Measurements from ENCODE around the gene MGA. TPM values are rescaled to one million over a fixed set of nuclear protein-coding genes. Genes with fewer than 3 reads are reported as not detected.
A peak's percentile ranks its signal among the peaks of the same experiment; 100 is the strongest.

MGA gene
- 10 to 100 TPM in 5 of 6 donors, 1 to 10 TPM in 1; 2.2 to 30.3 (median 16.9) TPM for polyA plus RNA-seq (ENCODE audit: low read depth in 6 of 6)

DNA sequence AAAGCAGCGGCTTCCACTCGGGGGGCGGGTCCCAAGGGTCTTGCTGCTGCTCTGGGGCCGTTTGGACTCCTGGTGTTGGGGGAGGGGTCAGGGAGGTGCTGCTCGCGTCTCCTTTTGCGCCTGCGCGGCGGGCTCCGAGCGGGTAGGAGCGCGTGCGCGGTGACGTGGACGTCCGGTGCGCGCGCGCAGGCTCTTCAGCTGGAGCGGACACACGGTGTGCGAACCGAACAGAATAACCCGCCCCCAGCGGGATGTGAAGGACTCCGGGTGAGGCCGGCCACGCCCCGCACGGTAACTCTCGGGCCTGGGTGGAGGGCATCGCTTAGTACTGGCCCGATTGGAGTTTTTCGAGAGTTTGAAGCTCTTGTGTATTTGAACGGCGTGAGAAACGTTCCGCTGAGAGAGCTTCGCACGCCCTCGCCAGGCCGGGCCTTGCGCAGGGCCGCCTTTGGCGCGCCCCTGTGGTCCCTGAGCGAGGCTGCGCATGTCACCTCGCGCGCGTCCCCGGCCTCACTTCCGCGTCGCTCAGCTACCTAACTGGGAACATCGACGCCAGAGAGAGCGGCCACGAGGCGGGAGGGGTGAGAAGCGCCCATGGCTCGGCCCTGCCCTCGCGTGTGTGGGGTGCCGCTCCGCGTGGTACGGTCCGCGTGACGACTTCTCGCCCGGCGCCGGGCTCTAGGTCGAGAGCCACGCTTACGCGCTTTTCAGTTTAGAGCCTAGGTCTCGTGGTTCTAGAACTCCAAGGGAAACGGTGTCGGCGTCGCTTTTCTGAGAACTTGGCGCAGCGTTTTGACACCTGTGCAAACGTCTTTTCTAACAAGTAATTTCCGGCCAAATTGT lies at the start of gene MGA:
Gene MGA (plus strand): TSS at position 171 of the 843 bp plus-strand sequence.
- ATAC-seq (ENCODE audit: low read depth in 2 of 2) (peak; percentile 75 to 78), DNase-seq (peak; percentile 93)
- H3K4me3 Mint-ChIP-seq, result peak within 1 kb of the TSS; percentile 87 to 98 (median 94)
- peak within 1 kb of the TSS; percentile 96 to 99 (median 98) for H3K27ac Mint-ChIP-seq
- no peaks in the 10 kb centered on the region for H3K27me3 Mint-ChIP-seq
- peaks cover 24 to 49% (median 41%) of the 10 kb centered on the region in 3 donors for H3K4me1 Mint-ChIP-seq
- no peaks in the 10 kb centered on the region for H3K36me3 Mint-ChIP-seq
- peaks cover 0 to 3% (median 0%) of the 10 kb centered on the region in 7 donors for H3K9me3 Mint-ChIP-seq

DNA sequence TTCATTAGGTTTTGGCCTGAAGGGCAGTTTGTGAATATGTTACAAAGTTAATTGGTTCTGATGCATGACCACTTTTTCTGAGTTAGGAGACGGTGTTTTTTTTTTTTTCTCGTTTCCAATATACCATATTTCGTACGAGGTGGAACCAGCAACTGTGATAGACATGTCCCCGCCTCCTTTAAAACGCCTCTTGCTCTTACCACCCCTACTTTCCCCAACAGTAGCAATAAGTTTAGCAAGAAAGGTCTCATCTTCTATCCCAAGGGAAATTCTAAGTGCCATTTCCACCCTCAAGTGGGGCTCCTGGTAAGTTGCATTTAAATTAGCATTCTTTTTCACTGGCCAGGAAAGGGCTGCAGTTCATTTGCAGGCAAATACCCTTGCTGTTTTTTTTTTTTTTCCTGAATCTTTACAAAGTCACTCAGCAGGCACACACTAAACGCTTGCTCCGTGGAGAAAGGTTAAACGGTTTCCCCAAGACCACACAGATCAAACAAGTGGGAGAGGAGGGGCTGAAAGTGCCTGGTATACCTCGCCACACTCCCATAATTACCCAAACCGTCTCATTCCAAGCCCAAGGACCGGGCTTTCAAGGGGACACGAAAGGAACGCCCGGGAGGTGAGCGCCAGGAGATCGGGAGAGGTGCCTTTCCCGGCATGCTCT lies 39.5 kb upstream of the MGA start:
- Mint-ChIP-seq H3K4me3 (peak overlapping the region; percentile 45 to 87 (median 80)), H3K9me3 (peaks cover 0 to 14% (median 4%) of the 10 kb centered on the region in 7 donors)

DNA sequence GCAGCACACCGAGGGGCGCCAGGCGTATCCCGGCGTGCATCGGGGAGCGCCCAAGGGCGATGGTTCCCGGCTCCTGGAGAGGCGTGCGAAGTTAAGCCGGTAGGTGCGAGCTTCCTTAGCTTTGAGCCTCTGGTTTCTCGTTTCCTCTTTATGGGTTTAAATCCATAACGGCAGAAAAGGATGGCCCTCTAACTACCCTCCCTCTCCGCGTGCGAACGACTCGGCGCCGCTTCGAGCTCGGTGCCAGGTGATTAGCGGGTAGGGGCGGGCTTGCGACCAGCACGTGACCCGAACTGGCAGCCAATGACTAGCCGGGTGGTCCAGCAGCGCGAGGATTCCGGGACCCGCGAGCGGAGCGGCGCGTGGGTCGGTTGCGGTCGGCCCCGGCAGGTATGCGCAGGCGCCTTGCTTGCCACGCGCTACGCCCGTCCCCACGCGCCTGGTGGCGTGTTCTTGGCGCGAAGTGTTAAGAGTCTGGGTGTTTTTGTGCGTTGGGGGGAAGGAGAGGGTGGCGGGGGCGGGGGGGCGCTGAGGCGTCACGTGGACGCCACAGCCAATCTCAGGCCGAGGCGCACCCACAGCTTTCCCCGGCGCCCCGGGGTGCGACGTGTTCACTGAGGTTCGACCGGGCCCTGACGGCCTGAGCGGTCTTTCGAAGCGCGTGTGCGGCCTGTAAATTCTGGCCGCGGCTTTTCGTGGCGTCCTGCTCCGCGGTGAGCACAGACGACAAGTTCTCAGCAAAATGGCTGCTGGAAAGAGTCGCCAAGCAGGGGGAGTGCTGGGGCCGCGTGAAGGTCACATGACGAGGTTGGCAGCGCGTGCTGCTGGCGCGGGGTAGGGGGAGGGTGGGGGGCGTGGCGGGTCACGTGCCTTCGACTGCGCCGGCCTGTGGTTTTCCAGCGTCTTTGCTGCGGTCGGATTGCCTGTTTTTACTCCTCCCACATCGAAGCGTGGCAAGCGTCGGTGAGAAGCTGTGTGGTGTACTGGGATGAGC lies 38.7 kb upstream of the MGA start:
- Mint-ChIP-seq H3K36me3 (no peaks in the 10 kb centered on the region), H3K27me3 (no peaks in the 10 kb centered on the region), H3K4me1 (peaks cover 0 to 16% (median 13%) of the 10 kb centered on the region in 3 donors), H3K27ac (peak overlapping the region in 5 of 6 donors; percentile 69 to 85 (median 75)), H3K9me3 (peaks cover 0 to 14% (median 4%) of the 10 kb centered on the region in 7 donors), H3K4me3 (peak overlapping the region; percentile 45 to 87 (median 80))
- ATAC-seq (ENCODE audit: low read depth in 2 of 2) (peak; percentile 84 to 85), DNase-seq (peak; percentile 67)

More for the DNA sequence above, 39.5 kb upstream of the MGA start:
- Mint-ChIP-seq H3K36me3 (no peaks in the 10 kb centered on the region), H3K27me3 (no peaks in the 10 kb centered on the region), H3K4me1 (peaks cover 0 to 16% (median 13%) of the 10 kb centered on the region in 3 donors), H3K27ac (peak overlapping the region in 3 of 6 donors; percentile 47 to 75 (median 70))
- ATAC-seq (ENCODE audit: low read depth in 2 of 2) (peak; percentile 2), DNase-seq (no peak)

DNA sequence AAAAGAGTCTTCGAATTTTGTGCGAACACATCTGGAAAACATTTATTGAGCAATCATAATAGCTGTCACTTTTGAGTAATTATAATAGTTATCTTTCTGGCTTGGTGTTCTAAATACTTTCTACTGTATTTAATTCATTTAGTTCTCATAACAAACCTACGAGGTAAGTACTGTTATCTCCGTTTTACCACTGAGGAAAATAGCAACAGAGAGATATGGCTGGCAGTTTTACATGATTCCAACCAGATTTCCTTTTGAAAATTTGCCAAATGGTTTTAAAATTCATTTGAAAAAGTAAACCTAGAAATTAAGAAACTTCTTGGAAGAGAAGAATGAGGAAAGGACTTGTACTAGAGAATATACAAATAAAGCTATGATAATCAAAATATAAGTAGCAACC lies 37.3 kb upstream of the MGA start:
- H3K4me3 Mint-ChIP-seq, result peak overlapping the region in 6 of 8 donors; percentile 12 to 70 (median 42)
- ATAC-seq (ENCODE audit: low read depth in 2 of 2) (no peak), DNase-seq (no peak)
- H3K4me1 Mint-ChIP-seq, result peaks cover 0 to 16% (median 13%) of the 10 kb centered on the region in 3 donors
- no peaks in the 10 kb centered on the region for H3K36me3 Mint-ChIP-seq
- H3K27ac Mint-ChIP-seq, result no peak overlapping the region
- no peaks in the 10 kb centered on the region for H3K27me3 Mint-ChIP-seq
- H3K9me3 Mint-ChIP-seq, result peaks cover 0 to 9% (median 4%) of the 10 kb centered on the region in 7 donors

DNA sequence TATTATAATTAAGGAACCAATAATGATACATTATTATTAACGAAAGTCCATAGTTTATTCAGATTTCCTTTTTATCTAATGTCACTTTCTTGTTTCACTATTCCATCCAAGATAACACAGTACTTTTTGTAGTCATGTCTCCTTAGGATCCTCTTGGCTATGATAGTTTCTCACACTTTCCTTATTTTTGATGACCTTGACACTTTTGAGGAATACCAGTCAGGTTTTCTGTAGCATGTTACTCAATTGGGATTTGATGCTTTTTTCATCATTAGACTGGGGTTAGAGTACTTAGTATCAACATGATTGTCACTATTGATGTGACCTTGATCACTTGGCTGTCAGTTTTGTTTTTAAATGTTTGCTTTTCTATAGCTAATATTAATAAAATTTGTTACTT lies 33.0 kb upstream of the MGA start:
- Mint-ChIP-seq H3K4me1 (peaks cover 4 to 11% (median 7%) of the 10 kb centered on the region in 3 donors), H3K4me3 (no peak overlapping the region), H3K36me3 (no peaks in the 10 kb centered on the region), H3K27ac (no peak overlapping the region), H3K27me3 (no peaks in the 10 kb centered on the region), H3K9me3 (no peaks in the 10 kb centered on the region)
- DNase-seq (no peak), ATAC-seq (ENCODE audit: low read depth in 2 of 2) (no peak)

DNA sequence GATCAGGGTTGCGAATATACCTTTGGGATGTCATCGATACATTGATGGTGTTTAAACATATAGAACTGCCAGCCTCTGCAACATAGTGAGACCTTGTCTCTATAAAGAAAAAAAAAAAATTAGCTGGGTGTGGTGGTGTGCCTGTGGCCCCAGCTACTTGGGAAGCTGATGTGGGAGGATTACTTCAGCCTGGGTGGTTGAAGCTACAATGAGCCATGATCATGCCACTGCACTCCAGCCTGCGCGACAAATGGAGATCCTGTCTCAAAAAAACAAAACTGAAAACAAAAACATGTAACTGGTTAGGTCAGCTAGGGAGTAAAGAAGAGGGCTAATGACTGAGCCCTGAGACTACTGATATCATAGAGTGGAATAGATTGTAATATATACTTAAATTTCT lies 30.7 kb upstream of the MGA start:
- Mint-ChIP-seq H3K27me3 (no peaks in the 10 kb centered on the region), H3K4me1 (peaks cover 13 to 20% (median 16%) of the 10 kb centered on the region in 3 donors), H3K9me3 (no peaks in the 10 kb centered on the region), H3K27ac (no peak overlapping the region), H3K4me3 (no peak overlapping the region), H3K36me3 (no peaks in the 10 kb centered on the region)
- ATAC-seq (ENCODE audit: low read depth in 2 of 2) (no peak), DNase-seq (no peak)

DNA sequence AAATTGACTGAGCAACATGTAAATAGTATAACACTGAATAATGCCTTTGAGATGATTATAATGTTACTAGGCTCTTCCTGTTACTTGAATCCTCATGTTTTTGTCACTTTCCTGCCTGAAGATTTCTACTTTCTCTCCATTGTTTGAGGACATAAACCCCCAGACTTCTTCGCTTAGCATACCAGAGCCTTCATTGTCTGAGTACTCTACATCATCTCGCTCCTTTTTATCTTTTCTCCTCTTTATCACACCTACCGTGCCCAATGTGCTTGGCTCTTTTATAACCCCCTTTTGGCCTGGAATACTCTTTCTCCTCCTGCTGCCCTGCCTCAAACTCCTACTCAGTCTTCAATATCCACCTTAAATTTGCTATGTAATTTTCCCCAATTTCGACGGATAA lies 30.3 kb upstream of the MGA start:
- H3K4me3 Mint-ChIP-seq, result no peak overlapping the region
- no peak for ATAC-seq (ENCODE audit: low read depth in 2 of 2)
- no peaks in the 10 kb centered on the region for H3K27me3 Mint-ChIP-seq
- peaks cover 16 to 24% (median 20%) of the 10 kb centered on the region in 3 donors for H3K4me1 Mint-ChIP-seq
- no peak overlapping the region for H3K27ac Mint-ChIP-seq
- no peaks in the 10 kb centered on the region for H3K9me3 Mint-ChIP-seq
- no peaks in the 10 kb centered on the region for H3K36me3 Mint-ChIP-seq
- DNase-seq, result no peak

DNA sequence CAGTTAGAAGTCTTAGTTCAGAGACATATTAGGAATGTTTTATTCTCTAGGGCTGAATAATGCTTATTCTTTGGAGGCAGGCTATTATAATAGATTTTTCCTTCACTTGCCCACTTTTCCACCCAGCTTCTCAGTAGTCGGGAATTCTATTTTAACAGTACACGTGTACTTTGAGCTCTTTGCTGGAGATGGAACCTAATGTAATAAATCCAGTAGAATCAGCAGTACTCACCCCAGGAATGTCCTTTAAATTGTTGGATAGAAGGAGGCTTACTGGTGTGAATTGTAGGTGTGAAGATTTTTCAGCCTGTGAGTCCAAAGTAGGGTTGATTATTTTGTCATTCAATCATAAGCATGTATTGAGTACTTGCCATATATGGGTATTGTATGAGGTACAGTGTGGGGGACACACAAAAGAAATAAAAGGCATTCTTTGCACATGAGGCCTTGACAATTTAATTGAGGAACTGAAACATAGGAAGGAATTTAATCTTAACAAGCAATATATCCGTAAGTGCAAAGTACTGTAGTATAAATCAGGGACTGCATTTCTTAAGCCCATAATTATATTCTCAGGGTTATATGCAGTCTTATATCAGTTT lies 29.5 kb upstream of the MGA start:
- no peaks in the 10 kb centered on the region for H3K9me3 Mint-ChIP-seq
- peaks cover 16 to 25% (median 20%) of the 10 kb centered on the region in 3 donors for H3K4me1 Mint-ChIP-seq
- peak overlapping the region in 1 of 6 donors; percentile 9 for H3K27ac Mint-ChIP-seq
- peak; percentile 48 to 60 for ATAC-seq (ENCODE audit: low read depth in 2 of 2)
- H3K36me3 Mint-ChIP-seq, result no peaks in the 10 kb centered on the region
- no peaks in the 10 kb centered on the region for H3K27me3 Mint-ChIP-seq
- DNase-seq, result no peak
- no peak overlapping the region for H3K4me3 Mint-ChIP-seq

DNA sequence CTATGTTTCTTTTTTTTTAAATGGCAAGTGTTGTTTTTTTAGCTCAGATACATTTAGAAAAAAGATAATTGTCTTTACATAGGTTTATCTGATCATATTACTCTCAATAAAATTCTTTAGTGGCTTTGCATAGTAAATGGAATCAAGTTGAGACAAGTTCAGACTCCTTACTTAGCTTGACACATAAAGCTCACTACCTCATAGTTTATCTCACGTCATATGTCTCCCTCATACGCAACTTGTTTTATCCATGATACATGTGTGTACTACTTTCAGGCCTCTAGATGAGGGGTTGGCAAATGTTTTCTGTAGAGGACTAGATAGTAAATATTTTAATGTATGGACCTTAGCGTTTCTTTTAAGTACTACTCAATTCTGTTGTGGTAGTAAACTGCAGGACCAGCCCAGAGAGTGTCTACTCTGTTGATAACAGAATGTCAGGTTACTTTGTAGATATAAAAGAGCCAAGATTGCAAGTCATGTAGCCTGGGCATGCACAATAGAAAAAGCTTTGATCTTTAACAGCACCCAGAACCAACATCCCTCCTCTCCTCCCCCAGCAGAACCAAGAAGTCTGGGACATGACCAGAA lies 28.2 kb upstream of the MGA start:
- Mint-ChIP-seq H3K4me1 (peaks cover 16 to 25% (median 20%) of the 10 kb centered on the region in 3 donors), H3K27me3 (no peaks in the 10 kb centered on the region), H3K36me3 (no peaks in the 10 kb centered on the region), H3K27ac (no peak overlapping the region), H3K9me3 (no peaks in the 10 kb centered on the region), H3K4me3 (no peak overlapping the region)
- DNase-seq (no peak), ATAC-seq (ENCODE audit: low read depth in 2 of 2) (no peak)

DNA sequence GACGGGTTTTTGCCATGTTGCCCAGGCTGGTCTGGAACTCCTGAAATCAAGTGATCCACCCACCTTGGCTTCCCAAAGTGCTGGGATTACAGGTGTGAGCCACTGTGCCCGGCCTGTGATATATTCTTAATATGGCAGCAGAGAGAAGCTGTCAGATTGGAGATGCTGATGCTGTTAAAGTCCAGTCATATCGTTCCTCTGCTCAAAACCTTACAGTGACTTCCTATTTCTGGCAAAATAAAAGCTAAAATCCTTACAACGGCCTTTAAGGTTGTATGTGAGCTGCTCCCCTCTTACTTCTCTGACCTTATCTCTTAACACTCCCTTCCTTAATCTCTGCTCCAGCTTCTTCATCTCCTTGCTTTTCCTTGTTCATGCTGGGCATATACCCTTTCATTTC lies 26.6 kb upstream of the MGA start:
- H3K9me3 Mint-ChIP-seq, result no peaks in the 10 kb centered on the region
- no peak overlapping the region for H3K27ac Mint-ChIP-seq
- H3K4me3 Mint-ChIP-seq, result peak overlapping the region in 1 of 8 donors; percentile 12
- H3K36me3 Mint-ChIP-seq, result no peaks in the 10 kb centered on the region
- peaks cover 16 to 25% (median 20%) of the 10 kb centered on the region in 3 donors for H3K4me1 Mint-ChIP-seq
- no peaks in the 10 kb centered on the region for H3K27me3 Mint-ChIP-seq
- ATAC-seq (ENCODE audit: low read depth in 2 of 2) (no peak), DNase-seq (no peak)

DNA sequence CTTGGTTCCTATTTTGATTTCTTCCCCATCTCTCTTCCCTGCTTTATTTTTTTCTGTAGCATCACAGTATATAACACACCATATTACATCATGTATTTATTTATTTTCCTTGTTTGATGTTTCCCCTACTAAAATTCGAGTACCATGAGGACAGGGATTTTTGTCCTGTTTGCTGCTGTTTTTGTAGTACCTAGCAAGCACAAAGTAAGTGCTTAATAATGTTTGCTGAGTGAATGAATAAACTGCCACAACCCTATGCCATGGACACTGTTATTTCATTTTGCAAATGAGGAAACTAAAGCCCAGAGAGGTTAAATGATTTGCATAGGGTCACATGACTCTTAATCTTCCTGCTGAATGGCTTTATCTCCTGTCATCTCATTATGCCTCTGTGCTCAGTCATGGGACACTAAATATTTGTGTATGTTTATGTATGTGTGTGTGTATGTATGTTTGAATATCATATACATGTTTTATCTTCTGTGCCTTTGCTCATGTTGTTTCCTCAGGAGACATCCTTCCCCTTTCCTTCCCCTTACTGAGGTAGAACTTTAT lies 26.1 kb upstream of the MGA start:
- Mint-ChIP-seq H3K9me3 (no peaks in the 10 kb centered on the region), H3K4me1 (peaks cover 16 to 25% (median 20%) of the 10 kb centered on the region in 3 donors), H3K4me3 (no peak overlapping the region), H3K36me3 (no peaks in the 10 kb centered on the region), H3K27me3 (no peaks in the 10 kb centered on the region), H3K27ac (peak overlapping the region in 3 of 6 donors; percentile 1 to 20 (median 4))
- DNase-seq (no peak), ATAC-seq (ENCODE audit: low read depth in 2 of 2) (peak; percentile 75 to 82)

DNA sequence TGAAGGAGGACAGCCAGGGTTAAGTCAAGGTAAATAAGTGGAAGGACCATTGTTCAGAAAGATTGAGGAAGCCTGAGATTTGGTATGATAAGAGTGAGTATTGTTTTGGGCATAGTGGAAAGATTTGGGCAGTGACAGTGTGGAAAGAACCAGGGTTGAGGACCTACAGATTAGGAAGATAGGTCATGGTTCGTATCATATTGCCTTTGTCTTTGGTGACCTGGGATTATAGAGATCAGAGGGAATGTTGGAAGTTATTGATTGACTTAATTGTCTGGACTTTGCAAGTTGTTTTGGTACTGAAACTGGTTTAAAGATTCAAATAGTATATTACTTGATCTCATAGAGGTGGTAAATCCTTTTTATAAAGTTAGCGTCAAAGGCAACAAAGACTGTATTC lies 23.1 kb upstream of the MGA start:
- H3K9me3 Mint-ChIP-seq, result no peaks in the 10 kb centered on the region
- H3K36me3 Mint-ChIP-seq, result no peaks in the 10 kb centered on the region
- H3K4me3 Mint-ChIP-seq, result no peak overlapping the region
- no peaks in the 10 kb centered on the region for H3K27me3 Mint-ChIP-seq
- ATAC-seq (ENCODE audit: low read depth in 2 of 2), result no peak
- H3K27ac Mint-ChIP-seq, result peak overlapping the region in 1 of 6 donors; percentile 28
- peaks cover 13 to 17% (median 13%) of the 10 kb centered on the region in 3 donors for H3K4me1 Mint-ChIP-seq
- DNase-seq, result no peak

All from naive B cell (primary cell).